ENCODE results near the gene CABP2. TPM values are rescaled to one million over a fixed set of nuclear protein-coding genes. Genes with fewer than 3 reads are reported as not detected.

CABP2 gene
- total and polyA plus RNA-seq, 10 of the 15 experiments (the other 5 are each of a cell fraction or from before 2014, with no cell fraction given) = not detected

DNA sequence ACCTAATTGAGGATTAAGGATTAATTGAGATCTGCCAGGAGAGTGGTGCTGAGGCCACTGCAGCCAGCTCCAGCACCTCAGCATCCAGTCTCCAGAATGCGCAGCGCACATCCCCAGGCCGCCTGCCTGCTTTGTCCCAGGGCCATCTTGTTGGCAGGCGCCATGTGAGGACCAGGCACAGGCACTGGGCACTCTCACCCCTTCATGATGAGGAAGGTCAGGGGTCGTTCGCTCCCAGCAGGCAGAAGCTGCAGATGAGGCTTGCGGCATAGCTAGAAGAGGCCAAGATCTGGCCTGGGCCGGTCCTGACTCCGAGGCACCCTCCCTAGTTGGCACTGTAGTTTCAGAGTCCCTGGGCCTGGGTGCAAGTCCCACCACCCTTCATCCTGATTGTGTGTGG lies 6.4 kb downstream of the CABP2 start:
- no peaks in the 10 kb centered on the region; a peak in 2 of 4 replicates for H3K27me3 ChIP-seq (replicated peaks in 1 of 2; ENCODE audit: control insufficient read depth in 2 of 2, insufficient read depth in 2 of 2, low read length in 1 of 2)
- RAD21 ChIA-PET (ENCODE audit: unreplicated experiment) = no interaction called here
- H3K9me3 ChIP-seq (replicated peaks; ENCODE audit: control insufficient read depth, insufficient read depth, low read length) = no peaks in the 10 kb centered on the region
- H3K4me3 ChIP-seq = no peak overlapping the region
- in situ Hi-C loops (cut with MboI) (no loop called here), intact Hi-C loops (cut with micrococcal nuclease; ENCODE audit: unreplicated experiment) (no loop called here)
- no peak for TF ChIP-seq RELA (IDR thresholded peaks at IDR 0.05; ENCODE audit: borderline replicate concordance, partially characterized antibody)
- TF ChIP-seq SMARCA5 (IDR thresholded peaks at IDR 0.05) = no peak
- TF ChIP-seq LARP7 (IDR thresholded peaks at IDR 0.05) = no peak
- no peak for TF ChIP-seq EP300 (IDR thresholded peaks at IDR 0.05; ENCODE audit: borderline replicate concordance in 1 of 2, control insufficient read depth in 1 of 2, low read depth in 2 of 2, low read length in 2 of 2)
- no peak for TF ChIP-seq RBBP5 (conservative IDR thresholded peaks at IDR 0.05)
- TF ChIP-seq YBX1 (IDR thresholded peaks at IDR 0.05) = no peak
- TF ChIP-seq ATF7 (IDR thresholded peaks at IDR 0.05; ENCODE audit: low read depth) = no peak
- TF ChIP-seq CBX3 (IDR thresholded peaks at IDR 0.05; ENCODE audit: borderline replicate concordance, low read depth) = no peak
- TF ChIP-seq, protein P1, sequence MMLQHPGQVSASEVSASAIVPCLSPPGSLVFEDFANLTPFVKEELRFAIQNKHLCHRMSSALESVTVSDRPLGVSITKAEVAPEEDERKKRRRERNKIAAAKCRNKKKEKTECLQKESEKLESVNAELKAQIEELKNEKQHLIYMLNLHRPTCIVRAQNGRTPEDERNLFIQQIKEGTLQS (IDR thresholded peaks at IDR 0.05; ENCODE audit: borderline replicate concordance, extremely low read depth, low read depth, low read length) = no peak
- TF ChIP-seq HDGF (IDR thresholded peaks at IDR 0.05) = no peak
- H3K27ac ChIP-seq (ENCODE audit: control insufficient read depth, insufficient read depth) = no peak overlapping the region
- H3K9ac ChIP-seq (ENCODE audit: control insufficient read depth, insufficient read depth, low read length) = no peak overlapping the region
- POLR2A ChIA-PET = no interaction called here
- no peak overlapping the region for H2AFZ ChIP-seq (ENCODE audit: control insufficient read depth, low read depth, low read length)
- CTCF ChIA-PET = no interaction called here
- SMC1A ChIA-PET (ENCODE audit: uncharacterized antibody, unreplicated experiment) = interaction anchor here (0.6 kb wide), 1 partner anchor 139 kb away, joined by 3 read pairs; no protein-coding TSS in a partner anchor
- H3K79me2 ChIP-seq (ENCODE audit: control insufficient read depth, insufficient read depth, low read length) = no peaks in the 10 kb centered on the region
- no peaks in the 10 kb centered on the region for H4K20me1 ChIP-seq (ENCODE audit: control insufficient read depth, insufficient read depth)
- H3K36me3 ChIP-seq (ENCODE audit: control insufficient read depth in 2 of 2, insufficient read depth in 2 of 2, low read length in 1 of 2) = no peaks in the 10 kb centered on the region
- FAIRE-seq = no peak
- WGBS (ENCODE audit: insufficient coverage, insufficient replicate concordance, low lambda C conversion rate, missing lambda C conversion rate) = 53% methylated on average over 9 of the region's 9 CpGs
- H3K4me2 ChIP-seq (ENCODE audit: control insufficient read depth, insufficient read depth) = no peak overlapping the region
- no TSS peak for BruUV-seq (replicated peaks)
- no peaks in the 10 kb centered on the region for H3K4me1 ChIP-seq (ENCODE audit: control insufficient read depth, insufficient read depth, low read length)
- ATAC-seq = no peak
- no peak for DNase-seq (ENCODE audit: low read depth, low spot score)
